Endothelial cell of umbilical vein (primary cell): ENCODE data around the gene SLITRK4. TPM values are rescaled to one million over a fixed set of nuclear protein-coding genes. Genes with fewer than 3 reads are reported as not detected.

Experiments used
- BruUV-seq: library from RNA; stranded (reverse); fragments of 400-500 nt; replicated peaks from 2 replicates; lab custom pipeline; 2021; lab: Mats Ljungman, UMichigan
- CTCF ChIA-PET: fragments of 300-600, 350-600 bp; sonication (Branson Sonifier 250); formaldehyde crosslinking; loops from one replicate; lab custom pipeline; 2021; ENCODE audit warnings: antibody characterized with exemption, inconsistent platforms; lab: Charles Lee
- POLR2A ChIA-PET: fragments of 300-600, 350-600 bp; sonication (Branson Sonifier 250); formaldehyde crosslinking; loops from one replicate; lab custom pipeline; 2021; ENCODE audit warnings: antibody characterized with exemption, inconsistent platforms; lab: Charles Lee
- DNase-seq: peaks from one replicate; pipeline ENCODE4 v3.0.0-alpha.2; 2011; ENCODE audit warnings: low read depth, low spot score
- FAIRE-seq: peaks from 2 replicates; lab custom pipeline; 2011; peaks lifted over from hg19 to GRCh38; lab: Jason Lieb, UNC
- H2AFZ ChIP-seq: 2 replicates; pipeline ENCODE4 v1.6.0; 2012; ENCODE audit warnings: low read depth, low read length, control low read depth, inconsistent platforms
- H3K27ac ChIP-seq: 2 replicates; pipeline ENCODE4 v1.5.1; 2011; ENCODE audit warnings: low read depth, mild to moderate bottlenecking, control low read depth, low read length, moderate library complexity; ENCODE audit not compliant: insufficient read depth
- H3K27me3 ChIP-seq, 2 experiments: 2 replicates each; pipeline versions ENCODE4 v1.6.0 to v1.6.1; 2011; ENCODE audit warnings: low read length in 2 of 2, mixed read lengths in 1 of 2; ENCODE audit not compliant: control insufficient read depth in 2 of 2, insufficient read depth in 2 of 2
- H3K36me3 ChIP-seq, 2 experiments: 2 replicates in 1 of 2; 3 replicates in 1 of 2; pipeline ENCODE4 v1.5.1; 2011; ENCODE audit warnings: low read length in 2 of 2, mild to moderate bottlenecking in 1 of 2, moderate library complexity in 1 of 2; ENCODE audit not compliant: control insufficient read depth in 2 of 2, insufficient read depth in 2 of 2; ENCODE audit errors: extremely low read depth in 1 of 2
- H3K4me1 ChIP-seq: 3 replicates; pipeline ENCODE4 v1.5.1; 2011; ENCODE audit warnings: mild to moderate bottlenecking, low read length; ENCODE audit not compliant: control insufficient read depth, insufficient read depth; ENCODE audit errors: extremely low read depth
- H3K4me2 ChIP-seq: 2 replicates; pipeline ENCODE4 v1.6.1; 2011; ENCODE audit warnings: low read length, control low read depth, mixed read lengths; ENCODE audit not compliant: insufficient read depth
- H3K4me3 ChIP-seq, 3 experiments: fragments of 200-600 bp in 1 of 3; sonication (generic), shearing (Covaris generic) in 1 of 3; replicated peaks in 1 of 3; 2 replicates each; pipeline ENCODE4 v1.5.1; 2011 to 2016; ENCODE audit warnings: control low read depth in 3 of 3, low read length in 3 of 3, mild to moderate bottlenecking in 2 of 3, inconsistent platforms in 1 of 3, low read depth in 1 of 3, moderate library complexity in 1 of 3; ENCODE audit not compliant: insufficient read depth in 1 of 3
- H3K79me2 ChIP-seq: 2 replicates; pipeline ENCODE4 v1.6.0; 2012; ENCODE audit warnings: low read length, inconsistent platforms; ENCODE audit not compliant: control insufficient read depth, insufficient read depth
- H3K9ac ChIP-seq: replicated peaks from 2 replicates; pipeline ENCODE3; 2011; ENCODE audit warnings: low read length, control low read depth; ENCODE audit not compliant: insufficient read depth; ENCODE audit errors: extremely low read depth
- H3K9me1 ChIP-seq: replicated peaks from 3 replicates; pipeline ENCODE4 v1.6.0; 2011; ENCODE audit warnings: mild to moderate bottlenecking, low read length; ENCODE audit not compliant: control insufficient read depth, insufficient read depth; ENCODE audit errors: extremely low read depth
- H3K9me3 ChIP-seq: replicated peaks from 2 replicates; pipeline ENCODE4 v1.5.1; 2012; ENCODE audit warnings: low read length, inconsistent platforms; ENCODE audit not compliant: control insufficient read depth, insufficient read depth
- H4K20me1 ChIP-seq: replicated peaks from 2 replicates; pipeline ENCODE3; 2011; ENCODE audit warnings: mild to moderate bottlenecking, low read length; ENCODE audit not compliant: control insufficient read depth, insufficient read depth; ENCODE audit errors: extremely low read depth
- EZH2 ChIP-seq: IDR thresholded peaks from 2 replicates; pipeline ENCODE4 v1.6.1; 2012; ENCODE audit warnings: borderline replicate concordance, low read depth, mild to moderate bottlenecking, moderate library complexity, low read length, inconsistent platforms; ENCODE audit not compliant: severe bottlenecking
- FOS ChIP-seq: IDR thresholded peaks from 2 replicates; pipeline ENCODE4 v1.6.1; 2011; ENCODE audit warnings: mild to moderate bottlenecking, low read length, moderate library complexity, borderline replicate concordance; ENCODE audit not compliant: insufficient read depth
- GATA2 ChIP-seq: IDR thresholded peaks from 2 replicates; pipeline ENCODE4 v1.7.0; 2011; ENCODE audit warnings: low read depth, mild to moderate bottlenecking, moderate library complexity, mixed read lengths, low read length; ENCODE audit not compliant: insufficient read length, insufficient read depth
- JUN ChIP-seq: IDR thresholded peaks from 2 replicates; pipeline ENCODE4 v1.6.1; 2011; ENCODE audit warnings: borderline replicate concordance, low read depth; ENCODE audit not compliant: insufficient read length, insufficient read depth
- MYC ChIP-seq: IDR thresholded peaks from one replicate; pipeline ENCODE4 v1.6.1; 2011; ENCODE audit warnings: mild to moderate bottlenecking, low read depth, low read length
- POLR2A ChIP-seq: IDR thresholded peaks from 2 replicates; pipeline ENCODE4 v1.6.1; 2012; ENCODE audit warnings: low read depth, mild to moderate bottlenecking, control low read depth, low read length
- POLR2AphosphoS5 ChIP-seq: IDR thresholded peaks from 2 replicates; pipeline ENCODE4 v1.6.1; 2012; ENCODE audit warnings: low read depth, mild to moderate bottlenecking, control low read depth, low read length, moderate library complexity; ENCODE audit not compliant: insufficient read depth
- dilution Hi-C: fragments of 300-500 bp; cut with MboI; formaldehyde crosslinking; loops from one replicate; pipeline ENCODE4 v1.15.0; 2019; ENCODE audit warnings: low sequenced_read_pairs; ENCODE audit not compliant: extremely low pct_ligation_motif_present
- intact Hi-C: fragments of 100-400 bp; cut with micrococcal nuclease; formaldehyde crosslinking; loops from one replicate; pipeline ENCODE4 v1.10.0; 2022
- polyA plus RNA-seq, 4 experiments: library from polyadenylated mRNA; depleted of rRNA in 3 of 4; stranded (reverse) in 3 of 4; unstranded in 1 of 4; fragments of >200 nt; gene quantifications; 2 replicates each; pipeline versions ENCODE4 v1.2.1 to v1.2.3, GENCODE V29; 2011 to 2012; ENCODE audit warnings: missing spikeins in 1 of 4
- total RNA-seq: library from RNA; stranded (reverse); gene quantifications from 2 replicates; pipeline ENCODE4 v1.2.3, GENCODE V29; 2021
- TF ChIP-seq, protein P1 (sequence below), 2 donors: IDR thresholded peaks; 1 replicate in 1 of 2; 2 replicates in 1 of 2; pipeline ENCODE4 v1.5.1; 2011; ENCODE audit warnings: low read length in 2 of 2, mild to moderate bottlenecking in 2 of 2, moderate library complexity in 2 of 2, control low read depth in 1 of 2, inconsistent platforms in 1 of 2, low read depth in 1 of 2; ENCODE audit not compliant: insufficient read depth in 1 of 2; ENCODE audit errors: extremely low read depth in 1 of 2
- TF ChIP-seq, protein P2 (sequence below): IDR thresholded peaks from 2 replicates; pipeline ENCODE4 v1.6.1; 2011; ENCODE audit not compliant: insufficient read depth, insufficient read length

The SLITRK4 gene
- total and polyA plus RNA-seq, 2 donors (not counting 3 experiments of a cell fraction or from before 2014, with no cell fraction given): 0.04 to 0.77 TPM

- no peak overlapping the region for H3K4me2 ChIP-seq
- no peaks in the 10 kb centered on the region for H3K9me1 ChIP-seq
- H3K9ac ChIP-seq: no peak overlapping the region
- H2AFZ ChIP-seq: no peak overlapping the region
- dilution Hi-C loops (no loop called here), intact Hi-C loops (no loop called here)
- H3K79me2 ChIP-seq: no peaks in the 10 kb centered on the region
- no peaks in the 10 kb centered on the region for H3K27me3 ChIP-seq
- no peak overlapping the region for H3K4me3 ChIP-seq
- H3K9me3 ChIP-seq: no peaks in the 10 kb centered on the region
- H3K4me1 ChIP-seq: no peaks in the 10 kb centered on the region
- no peaks in the 10 kb centered on the region for H3K36me3 ChIP-seq
- no TSS peak for BruUV-seq
- no peaks in the 10 kb centered on the region for H4K20me1 ChIP-seq
- CTCF ChIA-PET: no interaction called here
- POLR2A ChIA-PET: no interaction called here
- no peak for TF ChIP-seq FOS
- TF ChIP-seq GATA2: no peak
- TF ChIP-seq, protein P1, sequence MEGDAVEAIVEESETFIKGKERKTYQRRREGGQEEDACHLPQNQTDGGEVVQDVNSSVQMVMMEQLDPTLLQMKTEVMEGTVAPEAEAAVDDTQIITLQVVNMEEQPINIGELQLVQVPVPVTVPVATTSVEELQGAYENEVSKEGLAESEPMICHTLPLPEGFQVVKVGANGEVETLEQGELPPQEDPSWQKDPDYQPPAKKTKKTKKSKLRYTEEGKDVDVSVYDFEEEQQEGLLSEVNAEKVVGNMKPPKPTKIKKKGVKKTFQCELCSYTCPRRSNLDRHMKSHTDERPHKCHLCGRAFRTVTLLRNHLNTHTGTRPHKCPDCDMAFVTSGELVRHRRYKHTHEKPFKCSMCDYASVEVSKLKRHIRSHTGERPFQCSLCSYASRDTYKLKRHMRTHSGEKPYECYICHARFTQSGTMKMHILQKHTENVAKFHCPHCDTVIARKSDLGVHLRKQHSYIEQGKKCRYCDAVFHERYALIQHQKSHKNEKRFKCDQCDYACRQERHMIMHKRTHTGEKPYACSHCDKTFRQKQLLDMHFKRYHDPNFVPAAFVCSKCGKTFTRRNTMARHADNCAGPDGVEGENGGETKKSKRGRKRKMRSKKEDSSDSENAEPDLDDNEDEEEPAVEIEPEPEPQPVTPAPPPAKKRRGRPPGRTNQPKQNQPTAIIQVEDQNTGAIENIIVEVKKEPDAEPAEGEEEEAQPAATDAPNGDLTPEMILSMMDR (IDR thresholded peaks at IDR 0.05; ENCODE audit: extremely low read depth in 1 of 2, insufficient read depth in 1 of 2, low read depth in 1 of 2, low read length in 2 of 2): no peak
- no peak for TF ChIP-seq JUN
- no peak for TF ChIP-seq POLR2AphosphoS5
- TF ChIP-seq POLR2A: no peak
- no peak for TF ChIP-seq MYC
- TF ChIP-seq EZH2: no peak
- TF ChIP-seq, protein P2, sequence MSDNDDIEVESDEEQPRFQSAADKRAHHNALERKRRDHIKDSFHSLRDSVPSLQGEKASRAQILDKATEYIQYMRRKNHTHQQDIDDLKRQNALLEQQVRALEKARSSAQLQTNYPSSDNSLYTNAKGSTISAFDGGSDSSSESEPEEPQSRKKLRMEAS: no peak
- no peak for FAIRE-seq
- no peak for DNase-seq
- H3K27ac ChIP-seq: no peak overlapping the region
These were observed 12.8 kb upstream of the SLITRK4 start for GRCh38 chrX:143648705-143649104.
